ENCODE data around the gene KIR3DL1.

KIR3DL1 gene

GRCh38 chr19:54873990-54874389, 57.7 kb downstream of the KIR3DL1 start, which contains the start of gene FCAR:
FCAR (plus strand) TSS chr19:54874235; CDS start chr19:54874290, 55 bp downstream.
- H3K4me3 ChIP-seq (ENCODE audit: severe bottlenecking), result no peak within 1 kb of the TSS
- no peaks in the 10 kb centered on the region for H3K4me1 ChIP-seq (ENCODE audit: insufficient read depth, poor library complexity, severe bottlenecking)
- no peaks in the 10 kb centered on the region for H3K9me3 ChIP-seq (ENCODE audit: severe bottlenecking)
- ATAC-seq (ENCODE audit: low read depth), result no peak
- no peak for TF ChIP-seq CTCF (IDR thresholded peaks at IDR 0.05; ENCODE audit: poor library complexity, severe bottlenecking)
- no peaks in the 10 kb centered on the region for H3K36me3 ChIP-seq (ENCODE audit: low read depth)
- DNase-seq (ENCODE audit: low spot score), result no peak
- no peak within 1 kb of the TSS for H3K27ac ChIP-seq (ENCODE audit: poor library complexity, severe bottlenecking)
- no peaks in the 10 kb centered on the region for H3K27me3 ChIP-seq (ENCODE audit: insufficient read depth, poor library complexity, severe bottlenecking)

GRCh38 chr19:54875506-54875905, 59.2 kb downstream of the KIR3DL1 start:
- no peak for TF ChIP-seq CTCF (IDR thresholded peaks at IDR 0.05; ENCODE audit: poor library complexity, severe bottlenecking)
- H3K9me3 ChIP-seq (ENCODE audit: severe bottlenecking), result no peaks in the 10 kb centered on the region
- no peaks in the 10 kb centered on the region for H3K4me1 ChIP-seq (ENCODE audit: insufficient read depth, poor library complexity, severe bottlenecking)
- ATAC-seq (ENCODE audit: low read depth) (no peak), DNase-seq (ENCODE audit: low spot score) (no peak)
- H3K4me3 ChIP-seq (ENCODE audit: severe bottlenecking), result no peak overlapping the region
- no peaks in the 10 kb centered on the region for H3K36me3 ChIP-seq (ENCODE audit: low read depth)
- H3K27me3 ChIP-seq (ENCODE audit: insufficient read depth, poor library complexity, severe bottlenecking), result no peaks in the 10 kb centered on the region
- no peak overlapping the region for H3K27ac ChIP-seq (ENCODE audit: poor library complexity, severe bottlenecking)

- H3K9me3 ChIP-seq (ENCODE audit: severe bottlenecking), result no peaks in the 10 kb centered on the region
- no peak overlapping the region for H3K4me3 ChIP-seq (ENCODE audit: severe bottlenecking)
- no peak for TF ChIP-seq CTCF (IDR thresholded peaks at IDR 0.05; ENCODE audit: poor library complexity, severe bottlenecking)
- H3K27ac ChIP-seq (ENCODE audit: poor library complexity, severe bottlenecking), result no peak overlapping the region
- H3K27me3 ChIP-seq (ENCODE audit: insufficient read depth, poor library complexity, severe bottlenecking), result peaks cover 5% of the 10 kb centered on the region
- DNase-seq (ENCODE audit: low spot score), result no peak
- no peak for ATAC-seq (ENCODE audit: low read depth)
- H3K4me1 ChIP-seq (ENCODE audit: insufficient read depth, poor library complexity, severe bottlenecking), result no peaks in the 10 kb centered on the region
- no peaks in the 10 kb centered on the region for H3K36me3 ChIP-seq (ENCODE audit: low read depth)
These were observed 61.2 kb downstream of the KIR3DL1 start for GRCh38 chr19:54877471-54877870.
